ENCODE measurements around the gene VRK3. TPM values are rescaled to one million over a fixed set of nuclear protein-coding genes. Genes with fewer than 3 reads are reported as not detected.

The VRK3 gene
- total RNA-seq, 1 donor from 2014 or later, result 27.6 TPM

DNA sequence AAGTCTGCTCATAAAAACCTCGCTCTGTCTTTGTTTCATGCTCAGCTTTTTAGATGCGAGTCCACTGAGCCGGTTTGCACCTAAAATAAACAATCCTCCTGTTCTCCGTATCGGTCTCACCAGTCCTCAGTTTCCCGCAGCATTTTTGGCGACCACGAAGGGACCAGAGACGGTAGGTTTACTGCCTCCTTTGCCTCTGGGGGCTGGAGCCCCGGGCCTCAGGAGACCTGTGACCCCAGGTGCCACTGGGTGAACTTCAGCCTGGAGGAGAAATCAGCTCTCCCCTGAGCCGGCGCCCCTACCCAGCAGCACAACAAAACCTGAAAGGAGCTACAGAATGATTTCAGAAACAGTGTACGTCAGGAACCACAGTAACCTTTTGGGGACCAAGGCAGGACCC is 72.3 kb downstream of the VRK3 start:
- Histone ChIP-seq H3K27me3 (no peaks in the 10 kb centered on the region), H3K4me3 (no peak overlapping the region), H3K27ac (no peak overlapping the region), H3K36me3 (no peaks in the 10 kb centered on the region), H3K4me1 (peaks cover 10 to 24% of the 10 kb centered on the region in 2 donors), H3K9me3 (no peaks in the 10 kb centered on the region)
- TF ChIP-seq, protein P1, sequence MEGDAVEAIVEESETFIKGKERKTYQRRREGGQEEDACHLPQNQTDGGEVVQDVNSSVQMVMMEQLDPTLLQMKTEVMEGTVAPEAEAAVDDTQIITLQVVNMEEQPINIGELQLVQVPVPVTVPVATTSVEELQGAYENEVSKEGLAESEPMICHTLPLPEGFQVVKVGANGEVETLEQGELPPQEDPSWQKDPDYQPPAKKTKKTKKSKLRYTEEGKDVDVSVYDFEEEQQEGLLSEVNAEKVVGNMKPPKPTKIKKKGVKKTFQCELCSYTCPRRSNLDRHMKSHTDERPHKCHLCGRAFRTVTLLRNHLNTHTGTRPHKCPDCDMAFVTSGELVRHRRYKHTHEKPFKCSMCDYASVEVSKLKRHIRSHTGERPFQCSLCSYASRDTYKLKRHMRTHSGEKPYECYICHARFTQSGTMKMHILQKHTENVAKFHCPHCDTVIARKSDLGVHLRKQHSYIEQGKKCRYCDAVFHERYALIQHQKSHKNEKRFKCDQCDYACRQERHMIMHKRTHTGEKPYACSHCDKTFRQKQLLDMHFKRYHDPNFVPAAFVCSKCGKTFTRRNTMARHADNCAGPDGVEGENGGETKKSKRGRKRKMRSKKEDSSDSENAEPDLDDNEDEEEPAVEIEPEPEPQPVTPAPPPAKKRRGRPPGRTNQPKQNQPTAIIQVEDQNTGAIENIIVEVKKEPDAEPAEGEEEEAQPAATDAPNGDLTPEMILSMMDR (IDR thresholded peaks at IDR 0.05), result no peak
- DNase-seq (ENCODE audit: low spot score in 2 of 2), result no peak
- intact Hi-C loops (cut with DNase I), result no loop called here

DNA sequence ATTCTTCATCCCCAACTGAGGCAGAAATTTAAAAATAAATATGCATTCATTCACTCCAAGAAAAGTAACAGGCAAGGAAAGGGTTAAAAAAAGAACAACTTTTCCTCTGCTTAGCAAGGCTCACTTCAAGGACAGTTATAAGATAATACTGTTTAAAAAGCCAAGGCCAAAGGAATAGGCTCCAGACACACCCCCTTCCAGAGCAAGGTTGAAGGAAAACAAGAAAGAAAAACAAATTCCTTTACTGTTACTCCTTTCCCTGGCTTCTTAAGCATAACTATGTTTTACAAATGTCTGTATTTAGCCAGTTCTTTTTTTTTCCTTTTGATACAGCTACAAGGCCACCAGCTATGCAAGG is 72.7 kb downstream of the VRK3 start:
- no peak overlapping the region for H3K27ac ChIP-seq
- H3K36me3 ChIP-seq, result no peaks in the 10 kb centered on the region
- no peak for DNase-seq (ENCODE audit: low spot score in 2 of 2)
- TF ChIP-seq, protein P1 (IDR thresholded peaks at IDR 0.05), result no peak
- intact Hi-C loops (cut with DNase I), result no loop called here
- H3K9me3 ChIP-seq, result no peaks in the 10 kb centered on the region
- H3K27me3 ChIP-seq, result no peaks in the 10 kb centered on the region
- peaks cover 10 to 24% of the 10 kb centered on the region in 2 donors for H3K4me1 ChIP-seq
- H3K4me3 ChIP-seq, result no peak overlapping the region

DNA sequence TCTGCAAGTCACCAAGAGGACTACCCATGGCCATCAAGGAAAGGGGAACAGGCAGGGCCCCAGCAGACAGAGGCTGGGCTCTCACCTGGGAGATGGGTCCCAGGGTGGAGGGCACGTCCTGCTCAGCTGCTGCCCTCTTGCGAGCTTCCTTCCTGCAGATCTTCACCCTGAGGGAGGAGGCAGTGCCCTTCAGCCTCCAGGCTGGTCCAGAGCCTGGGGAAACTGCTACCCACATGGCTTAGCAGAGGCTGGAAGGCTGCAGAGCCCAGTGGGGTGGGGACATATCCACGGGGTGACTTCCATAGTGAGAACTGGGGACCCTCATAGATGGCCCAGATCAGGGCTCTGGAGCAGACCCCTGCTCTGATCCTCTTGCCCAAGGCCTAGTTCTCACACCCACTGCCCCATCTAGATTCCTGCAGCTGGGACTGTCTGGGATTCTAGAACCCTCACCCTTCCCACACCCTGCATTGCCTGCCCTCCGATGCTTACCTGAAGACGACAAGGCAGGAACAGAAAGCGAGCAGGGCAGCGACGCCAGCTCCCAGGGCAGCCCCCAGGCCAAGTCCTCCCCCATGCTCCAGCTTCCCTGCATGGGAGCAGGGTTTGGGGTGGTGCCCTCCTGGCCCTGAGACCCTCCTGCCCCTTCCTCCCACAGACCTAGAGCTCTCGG is 73.2 kb downstream of the VRK3 start:
- intact Hi-C loops (cut with DNase I), result no loop called here
- H3K36me3 ChIP-seq, result no peaks in the 10 kb centered on the region
- no peak overlapping the region for H3K27ac ChIP-seq
- H3K27me3 ChIP-seq, result no peaks in the 10 kb centered on the region
- H3K4me3 ChIP-seq, result no peak overlapping the region
- TF ChIP-seq, protein P1 (IDR thresholded peaks at IDR 0.05), result no peak
- DNase-seq (ENCODE audit: low spot score in 2 of 2), result no peak
- H3K4me1 ChIP-seq, result peaks cover 10 to 24% of the 10 kb centered on the region in 2 donors
- no peaks in the 10 kb centered on the region for H3K9me3 ChIP-seq

DNA sequence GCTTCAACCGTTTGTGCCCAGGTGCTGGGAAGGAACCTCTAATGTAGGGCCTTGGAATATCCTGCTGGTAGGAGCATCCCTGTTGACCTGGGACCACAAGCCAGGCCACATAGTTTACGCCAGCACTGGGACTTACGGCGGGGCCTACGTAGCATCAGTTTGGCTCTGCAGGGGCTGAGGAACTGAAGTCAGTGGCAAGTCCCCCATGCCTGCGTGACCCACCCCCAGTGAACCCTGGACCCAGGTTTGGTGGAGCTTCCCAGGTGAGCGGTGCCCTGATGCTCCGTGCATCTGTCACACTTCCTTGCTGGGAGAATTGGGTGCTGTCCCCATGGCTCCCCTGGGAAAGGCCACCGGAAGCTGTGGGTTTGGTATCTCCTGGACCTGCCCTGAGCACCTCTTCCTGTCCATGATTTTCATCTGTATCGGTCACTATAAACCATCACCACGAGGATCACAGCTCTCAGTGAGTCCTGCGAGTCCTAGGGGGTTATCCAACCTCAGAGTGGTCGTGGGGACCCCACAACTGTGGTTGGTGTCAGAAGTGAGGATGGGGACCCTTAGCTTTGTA is 74.1 kb downstream of the VRK3 start:
- H3K4me1 ChIP-seq, result peaks cover 10 to 24% of the 10 kb centered on the region in 2 donors
- intact Hi-C loops (cut with DNase I), result no loop called here
- TF ChIP-seq, protein P1 (IDR thresholded peaks at IDR 0.05), result no peak
- H3K4me3 ChIP-seq, result no peak overlapping the region
- H3K36me3 ChIP-seq, result no peaks in the 10 kb centered on the region
- no peaks in the 10 kb centered on the region for H3K9me3 ChIP-seq
- no peak overlapping the region for H3K27ac ChIP-seq
- no peak for DNase-seq (ENCODE audit: low spot score in 2 of 2)
- no peaks in the 10 kb centered on the region for H3K27me3 ChIP-seq

DNA sequence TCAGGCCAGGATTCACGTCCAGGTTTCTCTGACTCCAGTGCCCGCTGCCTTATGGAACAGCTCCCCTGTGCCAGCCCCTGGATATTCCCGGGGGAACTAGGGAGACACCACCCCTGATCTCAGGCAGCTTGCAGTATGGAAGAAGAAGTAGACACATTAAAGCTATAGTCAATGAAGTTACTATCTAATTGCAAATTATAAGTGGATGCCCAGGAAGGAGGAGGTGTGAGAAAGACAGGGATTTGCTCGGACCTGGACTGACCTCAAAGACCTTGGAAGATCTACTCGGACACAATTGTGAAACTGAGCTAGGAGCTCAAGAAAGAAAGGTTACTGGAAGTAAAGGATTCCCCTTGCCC is 74.6 kb downstream of the VRK3 start:
- TF ChIP-seq, protein P1 (IDR thresholded peaks at IDR 0.05), result no peak
- H3K27me3 ChIP-seq, result no peaks in the 10 kb centered on the region
- no peak overlapping the region for H3K4me3 ChIP-seq
- no peak overlapping the region for H3K27ac ChIP-seq
- DNase-seq (ENCODE audit: low spot score in 2 of 2), result no peak
- H3K4me1 ChIP-seq, result peaks cover 10 to 24% of the 10 kb centered on the region in 2 donors
- no peaks in the 10 kb centered on the region for H3K36me3 ChIP-seq
- no peaks in the 10 kb centered on the region for H3K9me3 ChIP-seq
- intact Hi-C loops (cut with DNase I), result no loop called here
